LHCN-M2 (cell line): ENCODE data around the gene C17orf75. TPM values are rescaled to one million over a fixed set of nuclear protein-coding genes. Genes with fewer than 3 reads are reported as not detected.
"Not testable (repeated sequence)": the region's sequence is repeated elsewhere in the genome, so short reads cannot be mapped to it uniquely, and the experiment has no call there.

Source experiments
- DNase-seq: peaks from one replicate; pipeline ENCODE4 v3.0.0-alpha.2; 2012; ENCODE audit warnings: low read depth
- total RNA-seq: library from RNA; depleted of rRNA; stranded (reverse); fragments of >200 nt; gene quantifications from 2 replicates; pipeline ENCODE4 v1.2.3, GENCODE V29; 2014

C17orf75 gene
- total RNA-seq, 1 experiment from 2014 or later = 16.4 TPM

- DNase-seq = no peak
These were observed 4.1 kb upstream of the C17orf75 start for GRCh38 chr17:32345951-32346600.

- DNase-seq = peak; percentile 7
These were observed 791 bp upstream of the C17orf75 start for GRCh38 chr17:32342603-32343325.

- peak; percentile 28 for DNase-seq
These were observed 674 bp downstream of the C17orf75 start for GRCh38 chr17:32341141-32341856.

GRCh38 chr17:32335687-32336086, 6.3 kb downstream of the C17orf75 start:
- peak; percentile 69 for DNase-seq

- no peak for DNase-seq
These were observed 6.9 kb downstream of the C17orf75 start for GRCh38 chr17:32335046-32335445.

- no peak for DNase-seq
These were observed 8.8 kb downstream of the C17orf75 start for GRCh38 chr17:32333187-32333586.

- DNase-seq = no peak
These were observed 10.5 kb downstream of the C17orf75 start for GRCh38 chr17:32331243-32332040.

GRCh38 chr17:32330147-32330546, 11.8 kb downstream of the C17orf75 start:
- no peak for DNase-seq

GRCh38 chr17:32327911-32328310, 14.1 kb downstream of the C17orf75 start:
- DNase-seq = no peak

GRCh38 chr17:32323811-32324491, 18.0 kb downstream of the C17orf75 start:
- peak; percentile 26 for DNase-seq

- DNase-seq = no peak
These were observed 18.9 kb downstream of the C17orf75 start for GRCh38 chr17:32323046-32323445.

GRCh38 chr17:32320847-32321246, 21.1 kb downstream of the C17orf75 start:
- no peak for DNase-seq

- not testable (repeated sequence) for DNase-seq
These were observed 21.9 kb downstream of the C17orf75 start for GRCh38 chr17:32320080-32320479.

- peak; percentile 48 for DNase-seq
These were observed 22.4 kb downstream of the C17orf75 start for GRCh38 chr17:32319548-32319905.

- DNase-seq = no peak
These were observed 23.9 kb downstream of the C17orf75 start for GRCh38 chr17:32318071-32318470.

- DNase-seq = no peak
These were observed 24.6 kb downstream of the C17orf75 start for GRCh38 chr17:32317353-32317752.

GRCh38 chr17:32316653-32317052, 25.3 kb downstream of the C17orf75 start:
- not testable (repeated sequence) for DNase-seq

- DNase-seq = no peak
These were observed 26.8 kb downstream of the C17orf75 start for GRCh38 chr17:32315171-32315570.

GRCh38 chr17:32314636-32315035, 27.3 kb downstream of the C17orf75 start:
- no peak for DNase-seq

- DNase-seq = peak; percentile 22
These were observed 30.9 kb downstream of the C17orf75 start for GRCh38 chr17:32311028-32311536.

- DNase-seq = no peak
These were observed 34.3 kb downstream of the C17orf75 start for GRCh38 chr17:32307658-32308057.
